ENCODE results near the gene S100A16. TPM values are rescaled to one million over a fixed set of nuclear protein-coding genes. Genes with fewer than 3 reads are reported as not detected.
"Not testable (repeated sequence)": the region's sequence is repeated elsewhere in the genome, so short reads cannot be mapped to it uniquely, and the experiment has no call there.

S100A16 gene
- total RNA-seq, 1 donor from 2014 or later = 259 TPM

DNA sequence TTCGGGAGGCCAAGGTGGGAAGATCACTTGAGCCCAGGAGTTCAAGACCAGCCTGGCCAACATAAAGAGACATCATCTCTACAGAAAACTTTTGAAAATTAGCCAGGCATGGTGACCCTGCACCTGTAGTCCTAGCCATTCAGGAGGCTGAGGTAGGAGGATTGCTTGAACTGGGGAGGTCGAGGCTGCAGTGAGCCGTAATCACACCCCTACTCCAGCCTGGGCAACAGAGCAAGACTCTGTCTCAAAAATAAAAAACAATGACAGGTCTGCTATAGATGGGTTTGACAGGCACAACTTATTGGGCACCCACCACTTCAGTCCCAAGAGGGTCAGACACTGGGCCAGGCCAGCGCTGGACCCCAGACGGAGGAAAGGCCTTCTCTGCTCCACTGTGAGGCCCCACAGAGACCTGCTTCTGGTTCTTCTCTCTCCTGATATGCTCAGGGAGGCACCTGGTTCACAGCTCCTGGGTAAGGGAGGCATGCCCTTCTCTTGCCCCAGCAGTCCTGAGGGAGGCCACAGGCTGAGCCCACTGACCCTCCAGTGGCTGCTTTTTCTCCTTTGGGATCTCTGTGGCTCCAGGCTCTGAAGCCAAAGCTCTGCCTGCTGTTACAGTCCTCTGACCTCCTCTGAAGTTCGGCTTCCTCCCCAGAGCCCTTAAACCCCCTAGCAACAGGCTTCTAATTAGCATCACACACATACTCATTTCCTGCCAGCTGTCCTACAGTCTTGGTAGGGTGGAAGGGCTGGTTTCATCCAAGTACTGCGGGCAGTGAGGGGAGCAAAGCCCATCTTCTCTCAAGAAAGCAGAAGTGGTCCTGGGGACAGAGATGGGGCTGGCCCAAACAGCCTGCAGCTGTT is 14.4 kb downstream of the S100A16 start:
- no peaks in the 10 kb centered on the region for H3K9me3 ChIP-seq
- no peaks in the 10 kb centered on the region for H3K36me3 ChIP-seq
- DNase-seq (ENCODE audit: extremely low spot score in 2 of 2) = no peak
- TF ChIP-seq, protein P1, sequence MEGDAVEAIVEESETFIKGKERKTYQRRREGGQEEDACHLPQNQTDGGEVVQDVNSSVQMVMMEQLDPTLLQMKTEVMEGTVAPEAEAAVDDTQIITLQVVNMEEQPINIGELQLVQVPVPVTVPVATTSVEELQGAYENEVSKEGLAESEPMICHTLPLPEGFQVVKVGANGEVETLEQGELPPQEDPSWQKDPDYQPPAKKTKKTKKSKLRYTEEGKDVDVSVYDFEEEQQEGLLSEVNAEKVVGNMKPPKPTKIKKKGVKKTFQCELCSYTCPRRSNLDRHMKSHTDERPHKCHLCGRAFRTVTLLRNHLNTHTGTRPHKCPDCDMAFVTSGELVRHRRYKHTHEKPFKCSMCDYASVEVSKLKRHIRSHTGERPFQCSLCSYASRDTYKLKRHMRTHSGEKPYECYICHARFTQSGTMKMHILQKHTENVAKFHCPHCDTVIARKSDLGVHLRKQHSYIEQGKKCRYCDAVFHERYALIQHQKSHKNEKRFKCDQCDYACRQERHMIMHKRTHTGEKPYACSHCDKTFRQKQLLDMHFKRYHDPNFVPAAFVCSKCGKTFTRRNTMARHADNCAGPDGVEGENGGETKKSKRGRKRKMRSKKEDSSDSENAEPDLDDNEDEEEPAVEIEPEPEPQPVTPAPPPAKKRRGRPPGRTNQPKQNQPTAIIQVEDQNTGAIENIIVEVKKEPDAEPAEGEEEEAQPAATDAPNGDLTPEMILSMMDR (IDR thresholded peaks at IDR 0.05) = no peak
- TF ChIP-seq POLR2A (IDR thresholded peaks at IDR 0.05) = no peak
- no peak for TF ChIP-seq POLR2AphosphoS5 (IDR thresholded peaks at IDR 0.05; ENCODE audit: insufficient read depth in 1 of 2, low read depth in 1 of 2)
- no peak overlapping the region for H3K4me3 ChIP-seq
- intact Hi-C loops (cut with DNase I) = no loop called here
- no peaks in the 10 kb centered on the region for H3K4me1 ChIP-seq
- no peaks in the 10 kb centered on the region for H3K27me3 ChIP-seq
- no peak overlapping the region for H3K27ac ChIP-seq

DNA sequence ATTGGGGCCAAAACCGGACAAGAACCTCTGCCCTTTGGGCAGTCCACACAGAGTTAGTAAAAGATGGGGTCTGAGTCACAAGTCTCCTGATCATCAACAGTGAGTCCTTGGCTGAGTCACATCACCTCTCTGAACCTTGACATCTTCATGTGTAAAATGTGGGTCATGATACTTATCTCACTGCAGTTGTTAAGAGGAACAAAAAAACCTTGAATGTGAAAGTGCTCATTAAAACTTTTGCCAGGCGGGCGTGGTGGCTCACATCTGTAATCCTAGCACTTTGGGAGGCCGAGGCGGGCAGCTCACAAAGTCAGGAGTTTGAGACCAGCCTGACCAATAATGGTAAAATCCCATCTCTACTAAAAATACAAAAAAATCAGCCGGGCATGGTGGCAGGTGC is 15.7 kb downstream of the S100A16 start:
- intact Hi-C loops (cut with DNase I) = no loop called here
- no peak for TF ChIP-seq POLR2A (IDR thresholded peaks at IDR 0.05)
- peak in 1 of 2 donors; percentile 8 for TF ChIP-seq POLR2AphosphoS5 (IDR thresholded peaks at IDR 0.05; ENCODE audit: insufficient read depth in 1 of 2, low read depth in 1 of 2)
- TF ChIP-seq, protein P1 (IDR thresholded peaks at IDR 0.05) = no peak
- no peaks in the 10 kb centered on the region for H3K9me3 ChIP-seq

DNA sequence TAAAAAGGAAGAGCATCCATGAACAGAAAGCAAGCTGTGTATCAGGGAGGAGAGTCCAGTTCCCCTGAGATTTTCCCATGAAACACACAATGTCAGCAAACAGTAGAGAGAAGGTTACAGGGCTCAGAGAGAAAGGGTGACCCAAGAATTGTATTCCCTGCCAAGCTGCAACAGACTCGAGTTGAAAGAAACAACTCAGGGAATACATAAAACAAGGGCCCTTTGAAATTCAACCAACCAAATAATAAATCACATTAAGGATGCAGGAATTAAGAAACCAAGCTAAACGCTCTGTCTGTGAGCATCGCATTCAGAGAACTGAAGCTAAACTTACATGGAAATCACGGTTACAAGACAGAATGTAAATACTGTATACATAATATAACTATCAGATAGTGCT is 20.2 kb downstream of the S100A16 start:
- TF ChIP-seq POLR2A (IDR thresholded peaks at IDR 0.05) (no peak), POLR2AphosphoS5 (IDR thresholded peaks at IDR 0.05; ENCODE audit: insufficient read depth in 1 of 2, low read depth in 1 of 2) (no peak)
- TF ChIP-seq, protein P1 (IDR thresholded peaks at IDR 0.05) = no peak
- H3K27me3 ChIP-seq = no peaks in the 10 kb centered on the region
- intact Hi-C loops (cut with DNase I) = no loop called here
- H3K4me1 ChIP-seq = no peaks in the 10 kb centered on the region
- no peak overlapping the region for H3K27ac ChIP-seq
- no peaks in the 10 kb centered on the region for H3K36me3 ChIP-seq
- no peaks in the 10 kb centered on the region for H3K9me3 ChIP-seq
- H3K4me3 ChIP-seq = no peak overlapping the region
- DNase-seq (ENCODE audit: extremely low spot score in 2 of 2) = no peak

More for the DNA sequence above, 15.7 kb downstream of the S100A16 start:
- Histone ChIP-seq H3K36me3 (no peaks in the 10 kb centered on the region), H3K4me3 (no peak overlapping the region), H3K27me3 (no peaks in the 10 kb centered on the region), H3K4me1 (no peaks in the 10 kb centered on the region), H3K27ac (no peak overlapping the region)
- DNase-seq (ENCODE audit: extremely low spot score in 2 of 2) = no peak

DNA sequence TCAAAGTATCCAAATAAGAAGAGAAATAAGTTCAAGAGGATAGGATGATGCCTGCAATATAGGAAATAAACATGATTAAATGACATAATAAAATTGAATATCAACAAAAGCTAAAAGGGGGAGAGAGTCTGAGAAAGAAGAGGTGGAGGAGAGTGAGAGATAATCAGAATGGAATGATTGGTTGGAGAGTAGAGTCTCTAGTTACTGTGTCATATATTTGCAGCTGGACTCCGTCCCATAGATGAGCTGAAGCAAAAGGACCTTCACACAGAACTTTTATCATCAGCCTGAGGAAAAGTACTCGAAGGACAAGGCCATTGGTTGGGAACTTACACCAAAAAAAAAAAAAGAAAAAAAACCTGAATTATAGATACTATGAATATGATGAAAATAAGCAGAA is 24.5 kb downstream of the S100A16 start:
- Histone ChIP-seq H3K27ac (no peak overlapping the region), H3K4me1 (no peaks in the 10 kb centered on the region), H3K9me3 (no peaks in the 10 kb centered on the region), H3K4me3 (no peak overlapping the region), H3K27me3 (no peaks in the 10 kb centered on the region), H3K36me3 (no peaks in the 10 kb centered on the region)
- no peak for TF ChIP-seq POLR2A (IDR thresholded peaks at IDR 0.05)
- TF ChIP-seq POLR2AphosphoS5 (IDR thresholded peaks at IDR 0.05; ENCODE audit: insufficient read depth in 1 of 2, low read depth in 1 of 2) = no peak
- TF ChIP-seq, protein P1 (IDR thresholded peaks at IDR 0.05) = no peak
- intact Hi-C loops (cut with DNase I) = no loop called here
- no peak for DNase-seq (ENCODE audit: extremely low spot score in 2 of 2)

DNA sequence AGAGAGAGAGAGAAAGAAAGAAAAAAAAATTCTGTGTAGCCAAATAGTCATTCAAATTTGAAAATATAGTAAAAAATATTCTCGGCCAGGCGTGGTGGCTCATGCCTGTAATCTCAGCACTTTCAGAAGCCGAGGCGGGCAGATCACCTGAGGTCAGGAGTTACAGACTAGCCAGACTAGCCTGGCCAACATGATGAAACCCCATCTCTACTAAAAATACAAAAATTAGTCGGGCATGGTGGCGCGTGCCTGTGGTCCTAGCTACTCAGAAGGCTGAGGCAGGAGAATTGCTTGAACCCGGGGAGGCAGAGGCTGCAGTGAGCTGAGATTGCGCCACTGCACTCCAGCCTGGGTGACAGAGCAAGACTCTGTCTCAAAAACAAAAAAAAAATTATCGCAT is 24.9 kb downstream of the S100A16 start:
- intact Hi-C loops (cut with DNase I); DNase-seq (ENCODE audit: extremely low spot score in 2 of 2): not testable (repeated sequence)

More for the DNA sequence above, 24.9 kb downstream of the S100A16 start:
- H3K4me1 ChIP-seq, H3K27ac ChIP-seq, H3K4me3 ChIP-seq, H3K9me3 ChIP-seq, H3K36me3 ChIP-seq, H3K27me3 ChIP-seq: not testable (repeated sequence)
